WTC11 (cell line): ENCODE data around the gene SLC12A8. TPM values are rescaled to one million over a fixed set of nuclear protein-coding genes. Genes with fewer than 3 reads are reported as not detected.
A peak's percentile ranks its signal among the peaks of the same experiment; 100 is the strongest.

ENCODE experiments used
- ATAC-seq: fragments of 200-7000 bp; cut with Tn5 transposase; 2 replicates; pipeline ENCODE4 v1.10.0; 2021; ENCODE audit warnings: mild to moderate bottlenecking, moderate library complexity
- CTCF ChIA-PET: fragments of 300-600 bp; sonication (Branson Sonifier 250); formaldehyde crosslinking; loops from one replicate; lab custom pipeline; 2021; ENCODE audit warnings: antibody characterized with exemption; lab: Charles Lee
- POLR2A ChIA-PET: fragments of 350-600 bp; sonication (Branson Sonifier 250); formaldehyde crosslinking; loops from one replicate; lab custom pipeline; 2021; ENCODE audit warnings: antibody characterized with exemption; lab: Charles Lee
- DNase-seq: peaks from one replicate; pipeline ENCODE4 v3.0.0; 2021; ENCODE audit warnings: low spot score
- H3K27ac Mint-ChIP-seq: 2 replicates; pipeline ENCODE4 v1.8.0; 2021; ENCODE audit warnings: mixed read lengths
- H3K27me3 Mint-ChIP-seq: 2 replicates; pipeline ENCODE4 v1.8.0; 2021; ENCODE audit warnings: low read depth, mild to moderate bottlenecking, moderate library complexity, mixed read lengths
- H3K36me3 Mint-ChIP-seq: 2 replicates; pipeline ENCODE4 v1.8.0; 2021; ENCODE audit warnings: mixed read lengths
- H3K4me1 Mint-ChIP-seq: 2 replicates; pipeline ENCODE4 v1.8.0; 2022; ENCODE audit warnings: mixed read lengths
- H3K4me3 Mint-ChIP-seq: 2 replicates; pipeline ENCODE4 v1.8.0; 2021; ENCODE audit warnings: mild to moderate bottlenecking, moderate library complexity, mixed read lengths
- H3K9me3 Mint-ChIP-seq: 2 replicates; pipeline ENCODE4 v1.8.0; 2021; ENCODE audit warnings: mixed read lengths
- CBFB ChIP-seq: sonication (generic); formaldehyde crosslinking; IDR thresholded peaks from 2 replicates; pipeline ENCODE4 v1.8.1; 2022; ENCODE audit warnings: mild to moderate bottlenecking, low read depth, missing genetic modification reagents
- EMX1 ChIP-seq: fragments of 250-450 bp; sonication (Bioruptor Pico); IDR thresholded peaks from 2 replicates; pipeline ENCODE4 v1.8.0; 2021; ENCODE audit warnings: mild to moderate bottlenecking
- FOXJ3 ChIP-seq: sonication (generic); formaldehyde crosslinking; IDR thresholded peaks from 2 replicates; pipeline ENCODE4 v1.9.0; 2021; ENCODE audit warnings: missing genetic modification reagents, mild to moderate bottlenecking, borderline replicate concordance
- HMGXB4 ChIP-seq: sonication (generic); formaldehyde crosslinking; IDR thresholded peaks from 2 replicates; pipeline ENCODE4 v1.8.1; 2023; ENCODE audit warnings: mild to moderate bottlenecking, moderate library complexity, missing genetic modification reagents
- IRF1 ChIP-seq: sonication (generic); formaldehyde crosslinking; IDR thresholded peaks from 2 replicates; pipeline ENCODE4 v1.8.0; 2023; ENCODE audit warnings: missing genetic modification reagents
- NFYB ChIP-seq: sonication (generic); formaldehyde crosslinking; conservative IDR thresholded peaks from 2 replicates; pipeline ENCODE4 v1.8.0; 2022; ENCODE audit warnings: low read depth, missing genetic modification reagents
- NR3C1 ChIP-seq: sonication (generic); formaldehyde crosslinking; conservative IDR thresholded peaks from 2 replicates; pipeline ENCODE4 v1.8.1; 2023; ENCODE audit warnings: low read depth, mild to moderate bottlenecking, missing genetic modification reagents
- TEAD1 ChIP-seq: sonication (generic); formaldehyde crosslinking; IDR thresholded peaks from 2 replicates; pipeline ENCODE4 v1.8.0; 2022; ENCODE audit warnings: mild to moderate bottlenecking, missing genetic modification reagents
- ZNF317 ChIP-seq: sonication (generic); formaldehyde crosslinking; IDR thresholded peaks from 2 replicates; pipeline ENCODE4 v1.8.1; 2023; ENCODE audit warnings: low read depth, mild to moderate bottlenecking, moderate library complexity, missing genetic modification reagents, borderline replicate concordance
- total RNA-seq: library from RNA; stranded (reverse); gene quantifications from 3 replicates; pipeline ENCODE4 v1.2.3, GENCODE V29; 2021
- TF ChIP-seq, protein P1 (sequence below): sonication (generic); formaldehyde crosslinking; IDR thresholded peaks from 2 replicates; pipeline ENCODE4 v1.8.1; 2022; ENCODE audit warnings: mild to moderate bottlenecking, missing genetic modification reagents, moderate library complexity, borderline replicate concordance
- TF ChIP-seq, protein P2 (sequence below): fragments of 250-450 bp; sonication (Bioruptor Pico); IDR thresholded peaks from 2 replicates; pipeline ENCODE4 v1.8.0; 2021; ENCODE audit warnings: mild to moderate bottlenecking
- TF ChIP-seq, protein P3 (sequence below): sonication (generic); formaldehyde crosslinking; IDR thresholded peaks from 2 replicates; pipeline ENCODE4 v1.8.0; 2023; ENCODE audit warnings: mild to moderate bottlenecking, missing genetic modification reagents

SLC12A8 gene
- total RNA-seq, 1 experiment from 2014 or later: 9.1 TPM

- DNase-seq (peak; percentile 57), ATAC-seq (peak; percentile 85)
- H3K27me3 Mint-ChIP-seq: peaks cover 13% of the 10 kb centered on the region; the same call in 1 of the 2 replicates
- TF ChIP-seq, protein P1, sequence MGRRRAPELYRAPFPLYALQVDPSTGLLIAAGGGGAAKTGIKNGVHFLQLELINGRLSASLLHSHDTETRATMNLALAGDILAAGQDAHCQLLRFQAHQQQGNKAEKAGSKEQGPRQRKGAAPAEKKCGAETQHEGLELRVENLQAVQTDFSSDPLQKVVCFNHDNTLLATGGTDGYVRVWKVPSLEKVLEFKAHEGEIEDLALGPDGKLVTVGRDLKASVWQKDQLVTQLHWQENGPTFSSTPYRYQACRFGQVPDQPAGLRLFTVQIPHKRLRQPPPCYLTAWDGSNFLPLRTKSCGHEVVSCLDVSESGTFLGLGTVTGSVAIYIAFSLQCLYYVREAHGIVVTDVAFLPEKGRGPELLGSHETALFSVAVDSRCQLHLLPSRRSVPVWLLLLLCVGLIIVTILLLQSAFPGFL (CRISPR knock-in tag): no peak
- peak; percentile 3; the same call in 1 of the 2 replicates for TF ChIP-seq HMGXB4 (CRISPR knock-in tag)
- TF ChIP-seq EMX1 (CRISPR knock-in tag): no peak
- 0 out of 2 replicates have a peak, but pooled peaks have one; percentile 10 for TF ChIP-seq NFYB
- no peak for TF ChIP-seq FOXJ3 (CRISPR knock-in tag)
- TF ChIP-seq, protein P2, sequence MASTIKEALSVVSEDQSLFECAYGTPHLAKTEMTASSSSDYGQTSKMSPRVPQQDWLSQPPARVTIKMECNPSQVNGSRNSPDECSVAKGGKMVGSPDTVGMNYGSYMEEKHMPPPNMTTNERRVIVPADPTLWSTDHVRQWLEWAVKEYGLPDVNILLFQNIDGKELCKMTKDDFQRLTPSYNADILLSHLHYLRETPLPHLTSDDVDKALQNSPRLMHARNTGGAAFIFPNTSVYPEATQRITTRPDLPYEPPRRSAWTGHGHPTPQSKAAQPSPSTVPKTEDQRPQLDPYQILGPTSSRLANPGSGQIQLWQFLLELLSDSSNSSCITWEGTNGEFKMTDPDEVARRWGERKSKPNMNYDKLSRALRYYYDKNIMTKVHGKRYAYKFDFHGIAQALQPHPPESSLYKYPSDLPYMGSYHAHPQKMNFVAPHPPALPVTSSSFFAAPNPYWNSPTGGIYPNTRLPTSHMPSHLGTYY: no peak
- TF ChIP-seq NR3C1: 0 out of 2 replicates have a peak, but pooled peaks have one; percentile 12
- TF ChIP-seq, all 79 proteins: peak for 3
- Mint-ChIP-seq H3K36me3 (0 out of 2 replicates have a peak, but pooled peaks cover 2% of the 10 kb centered on the region), H3K4me1 (peaks cover 29% of the 10 kb centered on the region), H3K27ac (no peak overlapping the region), H3K9me3 (no peaks in the 10 kb centered on the region), H3K4me3 (peak overlapping the region; percentile 69)
- ChIA-PET POLR2A (interaction anchor here (0.9 kb wide), 1 partner anchor 91 kb away, joined by 3 read pairs; no protein-coding TSS in a partner anchor), CTCF (interaction anchor here (1.1 to 2.0 kb wide), 4 partner anchors 10 to 451 kb away, joined by 3 to 6 read pairs (median 5); no protein-coding TSS in a partner anchor)
These were observed 448 bp downstream of the SLC12A8 start for GRCh38 chr3:125212091-125212508.

GRCh38 chr3:125211523-125212090 is 941 bp downstream of the SLC12A8 start:
- peak; percentile 25 for ATAC-seq
- DNase-seq: no peak
- ChIA-PET CTCF (interaction anchor here (1.1 to 2.0 kb wide), 4 partner anchors 9 to 450 kb away, joined by 3 to 6 read pairs (median 5); no protein-coding TSS in a partner anchor), POLR2A (interaction anchor here (0.9 kb wide), 1 partner anchor 91 kb away, joined by 3 read pairs; no protein-coding TSS in a partner anchor)
- Mint-ChIP-seq H3K27ac (no peak overlapping the region), H3K9me3 (no peaks in the 10 kb centered on the region), H3K4me3 (peak overlapping the region; percentile 69), H3K27me3 (peaks cover 13% of the 10 kb centered on the region; the same call in 1 of the 2 replicates), H3K4me1 (peaks cover 29% of the 10 kb centered on the region), H3K36me3 (0 out of 2 replicates have a peak, but pooled peaks cover 2% of the 10 kb centered on the region)
- TF ChIP-seq IRF1 (CRISPR knock-in tag) (no peak), TEAD1 (CRISPR knock-in tag) (no peak; the same call in 1 of the 2 replicates)
- TF ChIP-seq, protein P3, sequence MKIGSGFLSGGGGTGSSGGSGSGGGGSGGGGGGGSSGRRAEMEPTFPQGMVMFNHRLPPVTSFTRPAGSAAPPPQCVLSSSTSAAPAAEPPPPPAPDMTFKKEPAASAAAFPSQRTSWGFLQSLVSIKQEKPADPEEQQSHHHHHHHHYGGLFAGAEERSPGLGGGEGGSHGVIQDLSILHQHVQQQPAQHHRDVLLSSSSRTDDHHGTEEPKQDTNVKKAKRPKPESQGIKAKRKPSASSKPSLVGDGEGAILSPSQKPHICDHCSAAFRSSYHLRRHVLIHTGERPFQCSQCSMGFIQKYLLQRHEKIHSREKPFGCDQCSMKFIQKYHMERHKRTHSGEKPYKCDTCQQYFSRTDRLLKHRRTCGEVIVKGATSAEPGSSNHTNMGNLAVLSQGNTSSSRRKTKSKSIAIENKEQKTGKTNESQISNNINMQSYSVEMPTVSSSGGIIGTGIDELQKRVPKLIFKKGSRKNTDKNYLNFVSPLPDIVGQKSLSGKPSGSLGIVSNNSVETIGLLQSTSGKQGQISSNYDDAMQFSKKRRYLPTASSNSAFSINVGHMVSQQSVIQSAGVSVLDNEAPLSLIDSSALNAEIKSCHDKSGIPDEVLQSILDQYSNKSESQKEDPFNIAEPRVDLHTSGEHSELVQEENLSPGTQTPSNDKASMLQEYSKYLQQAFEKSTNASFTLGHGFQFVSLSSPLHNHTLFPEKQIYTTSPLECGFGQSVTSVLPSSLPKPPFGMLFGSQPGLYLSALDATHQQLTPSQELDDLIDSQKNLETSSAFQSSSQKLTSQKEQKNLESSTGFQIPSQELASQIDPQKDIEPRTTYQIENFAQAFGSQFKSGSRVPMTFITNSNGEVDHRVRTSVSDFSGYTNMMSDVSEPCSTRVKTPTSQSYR: 0 out of 2 replicates have a peak, but pooled peaks have one; percentile 46

- Mint-ChIP-seq H3K27ac (no peak overlapping the region), H3K36me3 (0 out of 2 replicates have a peak, but pooled peaks cover 2% of the 10 kb centered on the region), H3K4me1 (peaks cover 11% of the 10 kb centered on the region), H3K9me3 (no peaks in the 10 kb centered on the region), H3K27me3 (peaks cover 4% of the 10 kb centered on the region; the same call in 1 of the 2 replicates)
- DNase-seq: no peak
- CTCF ChIA-PET: no interaction called here
- ATAC-seq: no peak
- POLR2A ChIA-PET: no interaction called here
- TF ChIP-seq ZNF317 (CRISPR knock-in tag) (no peak), CBFB (CRISPR knock-in tag) (no peak)
- TF ChIP-seq, all 79 proteins: peak for 0
- H3K4me3 Mint-ChIP-seq: no peak overlapping the region
These were observed 4.5 kb downstream of the SLC12A8 start for GRCh38 chr3:125207949-125208568.
